ENCODE results near the gene LGALS3BP. TPM values are rescaled to one million over a fixed set of nuclear protein-coding genes. Genes with fewer than 3 reads are reported as not detected.

LGALS3BP gene
- total RNA-seq, 1 donor from 2014 or later: 202 TPM

GRCh38 chr17:79010304-79010646, 30.6 kb upstream of the LGALS3BP start:
- Mint-ChIP-seq H3K4me3 (peak overlapping the region; percentile 88), H3K27ac (peak overlapping the region; percentile 81), H3K4me1 (ENCODE audit: unreplicated experiment) (peaks cover 30% of the 10 kb centered on the region), H3K9me3 (peaks cover 5% of the 10 kb centered on the region), H3K36me3 (peaks cover 4% of the 10 kb centered on the region), H3K27me3 (no peaks in the 10 kb centered on the region)
- TF ChIP-seq, protein P1, sequence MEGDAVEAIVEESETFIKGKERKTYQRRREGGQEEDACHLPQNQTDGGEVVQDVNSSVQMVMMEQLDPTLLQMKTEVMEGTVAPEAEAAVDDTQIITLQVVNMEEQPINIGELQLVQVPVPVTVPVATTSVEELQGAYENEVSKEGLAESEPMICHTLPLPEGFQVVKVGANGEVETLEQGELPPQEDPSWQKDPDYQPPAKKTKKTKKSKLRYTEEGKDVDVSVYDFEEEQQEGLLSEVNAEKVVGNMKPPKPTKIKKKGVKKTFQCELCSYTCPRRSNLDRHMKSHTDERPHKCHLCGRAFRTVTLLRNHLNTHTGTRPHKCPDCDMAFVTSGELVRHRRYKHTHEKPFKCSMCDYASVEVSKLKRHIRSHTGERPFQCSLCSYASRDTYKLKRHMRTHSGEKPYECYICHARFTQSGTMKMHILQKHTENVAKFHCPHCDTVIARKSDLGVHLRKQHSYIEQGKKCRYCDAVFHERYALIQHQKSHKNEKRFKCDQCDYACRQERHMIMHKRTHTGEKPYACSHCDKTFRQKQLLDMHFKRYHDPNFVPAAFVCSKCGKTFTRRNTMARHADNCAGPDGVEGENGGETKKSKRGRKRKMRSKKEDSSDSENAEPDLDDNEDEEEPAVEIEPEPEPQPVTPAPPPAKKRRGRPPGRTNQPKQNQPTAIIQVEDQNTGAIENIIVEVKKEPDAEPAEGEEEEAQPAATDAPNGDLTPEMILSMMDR (conservative IDR thresholded peaks at IDR 0.05): no peak
- no peak for DNase-seq (ENCODE audit: extremely low spot score, unreplicated experiment)

- Mint-ChIP-seq H3K4me1 (ENCODE audit: unreplicated experiment) (peaks cover 30% of the 10 kb centered on the region), H3K36me3 (peaks cover 4% of the 10 kb centered on the region), H3K4me3 (peak within 1 kb of the TSS; percentile 95), H3K27me3 (no peaks in the 10 kb centered on the region), H3K9me3 (peaks cover 5% of the 10 kb centered on the region), H3K27ac (peak within 1 kb of the TSS; percentile 92)
- DNase-seq (ENCODE audit: extremely low spot score, unreplicated experiment): peak; percentile 93
- TF ChIP-seq, protein P1 (conservative IDR thresholded peaks at IDR 0.05): no peak
Measured at GRCh38 chr17:79009397-79010303, 29.9 kb upstream of the LGALS3BP start, which contains the start of gene CANT1. TSS of gene CANT1 (minus strand) at chr17:79009764. CDS start at chr17:78997622, 12,142 bp downstream.

DNA sequence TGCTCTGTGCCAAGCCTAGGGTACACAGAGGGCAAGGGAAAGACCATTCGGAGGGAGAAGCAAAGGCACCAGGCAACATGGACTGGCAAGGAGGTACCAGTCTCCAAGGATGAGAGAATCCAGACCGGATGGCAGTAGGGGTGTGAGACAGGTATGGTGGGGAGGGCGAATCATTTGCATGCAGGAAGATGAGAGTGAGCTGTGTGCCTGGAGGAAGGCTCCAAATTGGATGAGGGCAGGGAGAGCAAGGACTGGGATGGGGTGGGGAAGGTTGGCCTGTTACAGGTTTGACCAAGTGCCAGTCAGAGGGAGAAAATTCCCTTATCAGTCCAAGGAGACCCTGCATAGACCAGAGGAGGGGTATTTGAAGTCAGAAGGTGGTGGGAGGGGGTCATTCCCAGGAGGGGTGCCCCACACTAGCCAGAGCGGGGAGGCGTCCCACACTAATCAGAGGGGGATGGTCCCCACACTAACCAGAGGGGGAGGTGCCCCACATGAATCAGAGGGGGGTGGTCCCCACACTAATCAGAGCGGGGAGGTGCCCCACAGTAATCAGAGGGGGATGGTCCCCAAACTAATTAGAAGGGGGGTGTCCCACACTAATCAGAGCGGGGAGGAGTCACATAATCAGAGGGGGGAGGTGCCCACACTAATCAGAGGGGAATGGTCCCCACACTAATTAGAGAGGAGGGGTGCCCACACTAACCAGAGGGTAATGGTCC, 29.1 kb upstream of the LGALS3BP start:
- Mint-ChIP-seq H3K36me3 (peaks cover 4% of the 10 kb centered on the region), H3K9me3 (no peaks in the 10 kb centered on the region), H3K4me1 (ENCODE audit: unreplicated experiment) (peaks cover 30% of the 10 kb centered on the region), H3K27ac (peak overlapping the region; percentile 92), H3K27me3 (no peaks in the 10 kb centered on the region), H3K4me3 (peak overlapping the region; percentile 95)
- TF ChIP-seq, protein P1 (conservative IDR thresholded peaks at IDR 0.05): no peak
- no peak for DNase-seq (ENCODE audit: extremely low spot score, unreplicated experiment)

DNA sequence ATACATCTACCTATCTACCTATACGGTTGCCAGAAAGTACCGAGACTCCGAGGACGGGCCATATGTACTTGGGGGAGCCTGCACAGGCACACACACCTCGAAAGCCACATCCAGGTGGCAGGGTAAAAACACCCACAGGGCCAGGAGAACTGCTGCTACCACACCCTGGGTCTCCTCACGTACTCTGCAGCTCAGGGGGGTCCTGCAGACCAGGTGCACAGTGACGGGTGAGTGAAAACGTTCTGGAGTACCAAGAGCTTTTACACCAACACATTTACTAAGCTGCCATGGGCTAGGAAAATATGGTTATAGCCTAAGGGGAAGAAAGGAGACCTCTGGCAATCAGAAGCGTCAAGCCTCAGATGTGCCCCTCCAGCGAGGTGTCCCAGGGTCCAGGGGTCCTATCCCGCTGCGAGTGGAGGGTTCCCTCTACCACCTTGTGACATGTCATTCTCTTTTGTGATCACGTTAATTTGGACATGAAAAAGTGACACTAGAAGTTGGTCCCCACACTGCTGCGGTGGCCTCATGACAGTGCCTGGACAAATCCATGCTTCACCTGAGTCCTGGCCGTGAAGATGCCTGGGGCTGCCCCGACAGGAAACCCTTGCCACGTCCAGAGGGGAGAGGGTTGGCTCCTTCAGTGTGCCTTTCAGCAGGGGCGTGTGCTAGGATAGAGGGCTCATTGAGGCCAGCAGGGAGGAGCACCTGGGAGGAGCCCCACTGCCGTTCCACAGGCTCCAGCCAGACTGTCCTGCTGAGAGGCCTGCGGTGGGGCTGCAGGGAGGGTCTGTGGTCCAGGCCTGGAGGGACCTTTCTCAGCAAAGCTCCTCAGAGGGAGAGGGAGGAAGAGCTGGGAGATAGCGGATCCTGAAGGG, 28.0 kb upstream of the LGALS3BP start:
- H3K4me3 Mint-ChIP-seq: peak overlapping the region; percentile 95
- H3K27me3 Mint-ChIP-seq: no peaks in the 10 kb centered on the region
- TF ChIP-seq, protein P1 (conservative IDR thresholded peaks at IDR 0.05): no peak
- no peaks in the 10 kb centered on the region for H3K9me3 Mint-ChIP-seq
- peaks cover 4% of the 10 kb centered on the region for H3K36me3 Mint-ChIP-seq
- DNase-seq (ENCODE audit: extremely low spot score, unreplicated experiment): no peak
- H3K4me1 Mint-ChIP-seq (ENCODE audit: unreplicated experiment): peaks cover 30% of the 10 kb centered on the region
- peak overlapping the region; percentile 92 for H3K27ac Mint-ChIP-seq

Measured in type B pancreatic cell (in vitro differentiated cells).